Cardiac muscle cell (in vitro differentiated cells and primary cell): ENCODE measurements around the gene WRAP53. TPM values are rescaled to one million over a fixed set of nuclear protein-coding genes. Genes with fewer than 3 reads are reported as not detected.
"Not testable (repeated sequence)": the region's sequence is repeated elsewhere in the genome, so short reads cannot be mapped to it uniquely, and the experiment has no call there.

Source experiments
- DNase-seq, 2 donors: peaks; one replicate each; pipeline versions ENCODE4 v3.0.0 to v3.0.0-alpha.2; 2010 to 2017; ENCODE audit warnings: low read depth in 1 of 2, low spot score in 1 of 2
- H3K27ac ChIP-seq: fragments of 200-600 bp; sonication (generic); 2 replicates; pipeline ENCODE4 v1.5.1; 2016
- H3K27me3 ChIP-seq: fragments of 200-600 bp; sonication (generic); 2 replicates; pipeline ENCODE4 v1.6.0; 2016; ENCODE audit warnings: control low read depth
- H3K36me3 ChIP-seq: fragments of 200-600 bp; sonication (generic); 2 replicates; pipeline ENCODE4 v1.5.1; 2016; ENCODE audit warnings: control low read depth
- H3K4me1 ChIP-seq: fragments of 200-600 bp; sonication (generic); 2 replicates; pipeline ENCODE4 v1.8.1; 2017; ENCODE audit warnings: low read depth, mild to moderate bottlenecking, mixed run types
- H3K4me3 ChIP-seq: fragments of 200-600 bp; sonication (generic); 2 replicates; pipeline ENCODE4 v1.5.1; 2016; ENCODE audit warnings: mild to moderate bottlenecking
- H3K9me3 ChIP-seq: fragments of 200-600 bp; sonication (generic); 2 replicates; pipeline ENCODE4 v1.5.1; 2017; ENCODE audit warnings: low read depth, mild to moderate bottlenecking, control low read depth
- CTCF ChIP-seq: IDR thresholded peaks from 2 replicates; pipeline ENCODE4 v1.5.1; 2012; ENCODE audit warnings: low read depth, mild to moderate bottlenecking, low read length
- polyA plus RNA-seq: library from polyadenylated mRNA; unstranded; fragments of >200 nt; fragmentation: Nextera tagmentation; extraction: Ambion mirVana; gene quantifications from 2 replicates; pipeline ENCODE4 v1.2.1, GENCODE V29; 2016
- total RNA-seq: library from RNA; depleted of rRNA; stranded (reverse); fragments of >200 nt; gene quantifications from 2 replicates; pipeline ENCODE4 v1.2.3, GENCODE V29; 2016

Gene WRAP53
- total RNA-seq = 11.5 and 12.0 TPM in 2 replicates
- polyA plus RNA-seq = 17.2 and 23.0 TPM in 2 replicates

GRCh38 chr17:7687908-7688807, at the start of gene WRAP53:
Gene WRAP53, plus strand, starts transcription at chr17:7688477. Its CDS starts 172 bp downstream, at chr17:7688649.
- peak within 1 kb of the TSS; percentile 86 for H3K4me3 ChIP-seq
- TF ChIP-seq CTCF = peak; percentile 97
- no peaks in the 10 kb centered on the region for H3K36me3 ChIP-seq
- H3K4me1 ChIP-seq = peaks cover 15% of the 10 kb centered on the region
- no peaks in the 10 kb centered on the region for H3K27me3 ChIP-seq
- H3K27ac ChIP-seq = peak within 1 kb of the TSS; percentile 99
- peak; percentile 99 to 100 for DNase-seq
- no peaks in the 10 kb centered on the region for H3K9me3 ChIP-seq

- no peak overlapping the region for H3K27ac ChIP-seq
- no peaks in the 10 kb centered on the region for H3K27me3 ChIP-seq
- no peak for DNase-seq
- H3K36me3 ChIP-seq = no peaks in the 10 kb centered on the region
- peaks cover 13% of the 10 kb centered on the region for H3K4me1 ChIP-seq
- H3K4me3 ChIP-seq = no peak overlapping the region
- no peaks in the 10 kb centered on the region for H3K9me3 ChIP-seq
- TF ChIP-seq CTCF = no peak
These were observed 47.5 kb upstream of the WRAP53 start for GRCh38 chr17:7640783-7641182.

GRCh38 chr17:7641635-7642034, 46.6 kb upstream of the WRAP53 start:
- not testable (repeated sequence) for H3K4me3 ChIP-seq, H3K27me3 ChIP-seq, H3K36me3 ChIP-seq, H3K4me1 ChIP-seq, H3K9me3 ChIP-seq, H3K27ac ChIP-seq, DNase-seq

- H3K4me1 ChIP-seq = peaks cover 8% of the 10 kb centered on the region
- no peaks in the 10 kb centered on the region for H3K36me3 ChIP-seq
- H3K27ac ChIP-seq = no peak overlapping the region
- DNase-seq = no peak
- no peak overlapping the region for H3K4me3 ChIP-seq
- TF ChIP-seq CTCF = no peak
- H3K9me3 ChIP-seq = no peaks in the 10 kb centered on the region
- no peaks in the 10 kb centered on the region for H3K27me3 ChIP-seq
These were observed 43.5 kb upstream of the WRAP53 start for GRCh38 chr17:7644775-7645174.

GRCh38 chr17:7646457-7646856, 41.8 kb upstream of the WRAP53 start:
- H3K4me3 ChIP-seq = no peak overlapping the region
- H3K27me3 ChIP-seq = no peaks in the 10 kb centered on the region
- no peaks in the 10 kb centered on the region for H3K36me3 ChIP-seq
- no peaks in the 10 kb centered on the region for H3K9me3 ChIP-seq
- H3K4me1 ChIP-seq = peaks cover 11% of the 10 kb centered on the region
- DNase-seq = no peak
- TF ChIP-seq CTCF = no peak
- H3K27ac ChIP-seq = no peak overlapping the region

GRCh38 chr17:7647018-7647417, 41.3 kb upstream of the WRAP53 start:
- H3K27me3 ChIP-seq = no peaks in the 10 kb centered on the region
- TF ChIP-seq CTCF = no peak
- H3K4me3 ChIP-seq = no peak overlapping the region
- no peak overlapping the region for H3K27ac ChIP-seq
- H3K9me3 ChIP-seq = no peaks in the 10 kb centered on the region
- no peak for DNase-seq
- H3K36me3 ChIP-seq = no peaks in the 10 kb centered on the region
- peaks cover 11% of the 10 kb centered on the region for H3K4me1 ChIP-seq
